Stimulated activated CD4-positive, alpha-beta T cell treated with anti-CD3 and anti-CD28 coated beads, Interleukin-1b, Interleukin-23, amount 100 ng/mL, for 1 hour (primary cell): Measurements from ENCODE around the gene WDFY4.

Experiments used
- DNase-seq, 2 donors: peaks; one replicate each; pipeline ENCODE4 v3.0.0-alpha.2; 2020; ENCODE audit warnings: low read depth in 2 of 2

WDFY4 gene

DNA sequence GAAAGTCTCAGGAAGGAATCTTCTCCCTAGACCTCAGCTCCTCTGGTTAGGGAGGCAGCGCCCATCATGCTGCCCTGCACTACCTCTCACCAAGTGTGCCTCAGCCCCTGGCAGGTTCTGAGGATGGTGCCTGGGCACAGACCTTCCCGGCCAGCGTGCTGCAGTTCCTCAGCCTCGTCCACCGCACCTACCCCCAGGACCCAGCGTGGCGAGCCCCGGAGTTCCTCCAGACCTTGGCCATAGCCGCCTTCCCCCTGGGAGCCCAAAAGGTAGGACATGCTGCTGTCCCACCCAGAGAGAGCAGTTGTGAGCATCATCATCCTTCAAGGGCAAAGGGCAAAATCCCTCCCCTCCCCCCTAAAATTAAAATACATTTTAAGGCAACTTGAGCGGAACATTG, 132.5 kb downstream of the WDFY4 start:
- no peak for DNase-seq

DNA sequence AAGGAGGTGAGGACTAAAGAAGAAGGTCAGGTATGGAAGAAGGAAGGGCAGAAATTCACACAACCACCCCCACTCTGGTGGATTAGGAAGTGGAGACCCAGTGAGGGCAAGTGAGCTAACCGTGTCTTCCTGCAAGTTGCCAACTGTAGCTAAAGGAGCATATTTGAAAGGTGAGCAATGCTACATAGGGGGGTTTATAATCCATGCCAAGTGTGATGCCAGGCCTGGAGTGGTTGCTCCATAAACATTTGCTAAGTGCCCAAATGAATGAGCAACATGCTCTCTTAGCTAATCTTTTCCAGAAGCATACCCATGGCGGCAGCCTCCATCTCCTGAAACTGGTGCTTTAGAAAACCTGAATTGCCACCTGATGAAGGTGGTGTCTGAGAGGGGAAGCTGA, 133.4 kb downstream of the WDFY4 start:
- no peak for DNase-seq

- no peak for DNase-seq
Measured at GRCh38 chr10:48818861-48819520, 134.3 kb downstream of the WDFY4 start.

GRCh38 chr10:48819783-48820182, 135.1 kb downstream of the WDFY4 start:
- DNase-seq, result no peak

DNA sequence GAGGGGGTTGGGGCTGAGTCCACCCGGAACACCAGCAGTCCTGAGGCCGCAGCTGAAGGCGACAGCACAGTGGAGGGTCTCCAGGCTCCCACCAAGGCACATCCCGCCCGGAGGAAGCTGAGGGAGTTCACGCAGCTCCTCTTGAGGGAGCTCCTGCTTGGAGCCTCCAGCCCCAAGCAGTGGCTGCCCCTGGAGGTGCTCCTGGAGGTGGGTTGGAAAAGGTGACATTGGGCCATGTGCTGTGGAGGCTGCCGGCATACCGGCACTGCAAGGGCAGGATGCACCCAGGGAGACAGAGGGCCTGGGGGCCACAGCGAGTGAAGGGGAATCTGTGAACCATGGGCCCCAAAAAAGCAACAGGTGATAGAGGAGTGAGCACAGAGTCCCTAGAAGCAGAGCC, 135.6 kb downstream of the WDFY4 start:
- no peak for DNase-seq

DNA sequence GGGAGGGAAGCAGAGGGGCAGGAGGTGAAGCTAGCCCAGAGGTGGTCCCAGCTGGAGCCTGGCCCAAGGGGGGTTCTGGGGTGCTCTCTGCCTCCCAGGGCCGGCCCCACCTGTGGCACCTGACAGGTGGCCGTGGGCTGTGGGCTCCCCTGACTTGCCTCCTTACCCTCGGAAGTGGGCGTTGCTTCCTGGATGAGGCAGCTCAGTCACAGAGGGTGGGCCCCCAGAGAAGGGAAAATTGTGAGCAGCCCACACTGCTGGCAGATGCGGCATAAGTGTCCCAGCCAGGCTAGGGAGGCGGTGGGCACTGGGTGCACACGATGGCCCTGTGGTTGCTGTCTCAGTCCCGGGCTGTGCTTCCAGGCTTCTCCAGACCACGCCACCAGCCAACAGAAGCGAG, 136.0 kb downstream of the WDFY4 start:
- no peak for DNase-seq

DNA sequence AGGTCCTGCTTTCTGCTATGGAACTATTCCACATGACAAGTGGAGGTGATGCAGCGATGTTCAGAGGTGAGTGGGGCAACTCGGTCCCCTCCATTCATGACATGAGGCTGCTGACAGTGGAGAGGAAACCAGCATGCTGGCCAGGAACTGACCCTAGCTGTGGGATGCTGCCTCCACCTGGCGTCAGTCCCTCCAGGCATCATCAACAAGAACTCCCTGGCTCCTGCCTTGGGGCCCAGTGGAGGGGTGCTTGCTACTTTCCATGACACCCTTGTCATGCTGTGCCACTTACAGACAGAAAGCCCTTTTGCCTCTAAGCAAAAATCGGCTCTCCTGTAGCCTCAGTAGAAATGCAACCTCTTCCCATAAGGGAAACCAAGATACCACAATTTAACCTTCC, 136.4 kb downstream of the WDFY4 start:
- no peak for DNase-seq

DNA sequence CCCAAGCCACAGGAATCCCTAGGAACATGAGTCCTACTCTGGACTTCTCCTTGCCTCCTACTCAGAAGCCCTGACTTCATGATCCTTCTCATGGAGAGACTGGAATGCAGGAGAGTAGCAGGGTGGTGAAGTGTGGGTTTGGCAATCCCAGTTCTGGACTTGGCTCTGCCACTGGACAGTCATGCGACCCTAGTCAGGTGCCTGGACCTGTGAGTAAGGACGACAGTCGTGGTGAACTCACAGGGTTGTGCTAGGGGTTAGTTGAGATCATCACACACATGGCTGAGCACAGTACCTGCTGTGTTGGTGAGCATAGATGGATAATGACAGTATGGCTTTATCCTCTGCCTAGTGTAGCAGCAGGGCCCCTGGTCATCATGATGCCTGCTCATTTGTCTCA, 137.0 kb downstream of the WDFY4 start:
- no peak for DNase-seq

GRCh38 chr10:48833674-48834073, 149.0 kb downstream of the WDFY4 start:
- no peak for DNase-seq

- no peak for DNase-seq
Measured at GRCh38 chr10:48834189-48834965, 149.7 kb downstream of the WDFY4 start.

DNA sequence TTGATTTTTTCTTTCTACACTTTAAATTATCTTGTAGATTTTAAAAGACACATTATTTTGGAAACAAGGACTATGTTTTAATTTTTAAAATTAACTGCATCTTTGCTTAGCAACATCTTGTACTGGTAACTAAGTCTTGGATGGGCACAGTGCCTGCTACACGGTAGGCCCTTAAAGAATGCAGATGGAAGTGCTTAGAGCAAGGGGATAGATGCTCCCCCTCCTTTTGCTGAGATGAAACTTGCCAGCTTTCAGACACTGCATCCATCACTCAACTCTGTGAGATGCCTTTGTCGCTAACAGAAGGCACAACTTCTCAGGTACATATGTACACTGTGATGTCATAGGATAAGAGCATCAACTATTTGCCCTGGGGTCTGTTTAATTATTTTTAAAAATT, 151.1 kb downstream of the WDFY4 start:
- DNase-seq, result no peak

DNA sequence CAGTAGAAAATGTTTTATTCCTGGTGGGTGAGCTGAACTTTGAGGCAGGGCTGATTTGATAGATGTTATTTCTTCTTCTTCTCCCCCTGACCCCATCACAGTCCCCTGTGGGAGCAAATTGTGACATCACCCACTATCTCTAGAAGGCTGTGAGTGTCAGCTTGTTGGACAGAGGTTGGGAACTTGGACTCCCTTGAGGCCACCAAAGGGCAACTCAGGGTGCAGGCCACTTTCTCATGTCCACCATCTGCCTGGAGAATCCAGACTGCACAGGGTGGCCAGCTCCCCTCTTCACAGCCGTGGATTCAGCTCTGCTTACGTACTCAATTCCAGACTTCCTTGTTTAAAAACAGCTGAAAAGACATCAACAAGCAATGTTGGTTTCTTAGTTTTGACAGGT, 151.9 kb downstream of the WDFY4 start:
- DNase-seq, result no peak

- DNase-seq, result no peak
Measured at GRCh38 chr10:48838834-48839233, 154.2 kb downstream of the WDFY4 start.

DNA sequence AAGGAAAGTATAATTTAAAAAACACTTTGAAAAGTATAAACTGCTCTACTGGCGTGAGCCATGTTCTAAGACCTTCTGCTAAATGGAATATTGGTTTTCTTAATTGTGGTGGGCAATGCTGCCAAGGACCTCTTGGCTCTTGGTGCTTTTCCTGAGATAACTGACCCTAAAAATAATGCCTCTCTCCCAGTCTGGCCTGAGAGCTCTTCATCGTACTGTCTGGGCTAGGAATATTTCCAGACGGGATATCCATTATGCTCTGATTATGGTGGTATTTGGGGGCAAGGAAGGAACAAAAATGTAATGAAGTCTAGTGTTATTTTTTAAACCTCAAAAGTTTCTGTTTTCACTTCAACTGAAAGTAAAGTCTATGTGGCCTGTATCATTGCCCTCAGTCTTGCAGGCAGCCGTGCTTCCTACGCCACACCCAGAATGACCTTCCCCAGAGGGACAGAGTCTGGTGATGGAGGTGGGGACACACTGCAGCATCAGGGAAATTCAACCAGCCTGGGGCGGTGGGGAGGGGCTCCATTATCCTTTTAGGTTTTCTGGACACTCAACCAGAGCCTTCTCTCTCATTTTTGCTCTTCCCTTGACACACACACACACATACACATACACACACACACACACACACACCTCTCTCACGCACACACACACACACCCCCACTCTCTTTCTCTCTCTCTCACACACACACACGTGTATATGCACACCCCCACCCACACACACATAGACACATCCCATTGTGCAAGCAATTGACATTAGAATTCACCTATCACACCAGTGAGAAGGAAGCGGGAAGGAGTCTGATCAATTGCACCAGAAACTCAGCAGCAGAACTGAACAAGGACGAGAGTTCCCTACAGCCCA, 155.4 kb downstream of the WDFY4 start:
- no peak for DNase-seq

GRCh38 chr10:48842231-48842630, 157.6 kb downstream of the WDFY4 start:
- DNase-seq, result no peak

GRCh38 chr10:48843198-48843597, 158.5 kb downstream of the WDFY4 start:
- DNase-seq, result no peak

- no peak for DNase-seq
Measured at GRCh38 chr10:48844616-48845015, 159.9 kb downstream of the WDFY4 start.

GRCh38 chr10:48845512-48845911, 160.8 kb downstream of the WDFY4 start:
- DNase-seq, result no peak

- no peak for DNase-seq
Measured at GRCh38 chr10:48847691-48848090, 163.0 kb downstream of the WDFY4 start.

DNA sequence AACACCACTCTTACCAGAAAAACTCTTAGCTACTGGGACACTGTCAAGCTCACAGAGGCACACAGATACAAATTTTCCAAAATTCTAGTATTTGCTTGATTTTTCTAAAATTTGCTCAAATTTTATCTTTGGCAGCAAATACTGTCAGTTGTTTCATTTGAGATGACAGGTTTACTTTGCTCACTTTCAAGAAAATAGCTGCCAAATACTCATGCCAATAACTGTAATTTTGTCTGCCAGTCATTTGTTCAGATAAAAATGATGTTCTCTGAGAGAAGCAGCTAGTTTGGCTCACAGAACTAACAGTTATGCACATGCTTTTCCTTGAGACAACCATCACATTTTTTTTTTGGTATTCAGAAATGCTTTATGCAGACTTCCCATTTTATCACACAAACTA, 172.2 kb downstream of the WDFY4 start:
- DNase-seq, result no peak

DNA sequence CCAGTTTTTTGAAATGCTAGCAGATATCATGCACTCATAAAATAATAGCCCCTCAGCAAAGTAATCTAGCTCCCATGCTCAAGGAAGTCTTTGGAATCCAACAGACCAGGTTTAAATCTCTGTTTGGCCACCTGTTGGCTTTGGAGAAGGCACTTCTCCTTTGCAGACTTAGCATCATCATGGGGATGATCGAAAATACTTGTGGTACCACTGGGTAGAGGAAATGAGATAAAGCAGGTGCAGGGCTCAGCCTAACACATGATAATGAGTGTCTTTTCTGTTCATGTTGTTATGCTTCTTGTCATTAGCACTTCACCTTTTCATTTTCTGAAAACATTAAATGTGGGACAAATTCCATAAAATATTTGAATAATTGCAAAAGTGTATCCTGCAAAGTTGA, 187.6 kb downstream of the WDFY4 start:
- DNase-seq, result no peak

DNA sequence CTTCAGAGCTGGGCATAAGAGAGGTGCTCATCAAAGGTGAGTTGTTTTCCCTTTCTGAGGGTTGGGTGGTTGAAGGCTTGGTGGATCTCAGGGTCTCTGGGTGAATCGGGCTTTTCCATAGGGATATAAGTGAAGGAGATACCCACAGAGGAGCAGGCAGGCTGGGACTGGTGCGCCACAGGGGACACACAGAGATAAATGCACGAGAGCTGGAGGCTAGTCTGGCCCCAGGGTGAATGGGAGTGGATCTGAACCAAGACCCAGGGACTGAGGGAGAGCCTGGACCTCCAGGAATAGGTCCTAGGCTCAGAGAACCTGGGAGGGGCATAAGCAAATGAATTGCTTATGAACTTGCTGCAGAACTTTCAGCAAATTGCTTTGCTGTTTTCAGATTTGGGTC, 193.4 kb downstream of the WDFY4 start:
- DNase-seq, result no peak

DNA sequence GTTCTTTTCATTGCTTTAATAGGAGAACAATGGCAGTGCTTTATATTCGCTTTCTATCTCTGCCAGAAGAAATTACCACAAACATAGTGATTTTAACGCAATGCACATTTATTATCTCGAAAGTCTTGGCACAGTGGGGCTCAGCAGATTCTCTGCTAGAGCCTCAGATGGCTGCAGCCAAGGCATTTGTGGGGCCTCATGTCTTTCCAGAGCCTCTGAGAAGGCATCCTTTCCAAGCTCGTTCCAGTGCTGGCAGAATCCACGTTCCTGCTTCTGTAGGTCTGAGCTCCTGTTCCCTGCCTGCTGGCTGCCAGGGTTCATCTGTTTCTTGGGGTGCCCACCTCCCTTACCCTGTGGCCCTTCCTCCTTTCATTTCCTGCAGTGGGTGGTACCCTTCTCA, 194.8 kb downstream of the WDFY4 start:
- no peak for DNase-seq
